C4-2B (cell line): Measurements from ENCODE around the gene BRD9.
"Not testable (repeated sequence)": the region's sequence is repeated elsewhere in the genome, so short reads cannot be mapped to it uniquely, and the experiment has no call there.

Experiments used
- CTCF ChIP-seq: fragments of 450-650 bp; conservative IDR thresholded peaks from 2 replicates; pipeline ENCODE4 v1.5.1; 2017; ENCODE audit warnings: mild to moderate bottlenecking
- ZFX ChIP-seq: fragments of 450-650 bp; IDR thresholded peaks from 2 replicates; pipeline ENCODE4 v1.6.1; 2017

- not testable (repeated sequence) for TF ChIP-seq ZFX, CTCF
Observed at GRCh38 chr5:845676-846601, 46.7 kb downstream of the BRD9 start.
